Skeletal muscle tissue (tissue), 3 donors: Measurements from ENCODE around the gene SMIM45.
A peak's percentile ranks its signal among the peaks of the same experiment; 100 is the strongest.
"Not testable (repeated sequence)": the region's sequence is repeated elsewhere in the genome, so short reads cannot be mapped to it uniquely, and the experiment has no call there.

Experiments used
- H3K27ac ChIP-seq: one replicate; pipeline ENCODE4 v1.7.0; 2013; ENCODE audit warnings: mild to moderate bottlenecking, low read depth, low read length, inconsistent platforms
- H3K27me3 ChIP-seq, 3 donors: one replicate each; pipeline ENCODE4 v1.7.0; 2013; ENCODE audit warnings: low read length in 3 of 3; ENCODE audit not compliant: control insufficient read depth in 3 of 3, insufficient read depth in 3 of 3
- H3K36me3 ChIP-seq, 3 donors: one replicate each; pipeline ENCODE4 v1.7.0; 2013; ENCODE audit warnings: low read length in 3 of 3; ENCODE audit not compliant: control insufficient read depth in 3 of 3, insufficient read depth in 3 of 3
- H3K4me1 ChIP-seq, 3 donors: one replicate each; pipeline ENCODE4 v1.7.0; 2013; ENCODE audit warnings: low read length in 3 of 3, mild to moderate bottlenecking in 3 of 3; ENCODE audit not compliant: control insufficient read depth in 3 of 3, insufficient read depth in 3 of 3
- H3K4me3 ChIP-seq, 3 donors: one replicate each; pipeline ENCODE4 v1.7.0; 2013; ENCODE audit warnings: low read length in 3 of 3
- H3K9ac ChIP-seq, 3 donors: one replicate each; pipeline ENCODE4 v1.7.0; 2013; ENCODE audit warnings: low read length in 3 of 3, mild to moderate bottlenecking in 3 of 3, moderate library complexity in 2 of 3, low read depth in 1 of 3
- H3K9me3 ChIP-seq, 3 donors: one replicate each; pipeline ENCODE4 v1.7.0; 2013; ENCODE audit warnings: low read length in 3 of 3; ENCODE audit not compliant: control insufficient read depth in 3 of 3
- donor health status: Osteomylitis.

SMIM45 gene

GRCh38 chr22:41935509-41935908, 16.4 kb upstream of the SMIM45 start:
- no peak overlapping the region for H3K9ac ChIP-seq
- no peaks in the 10 kb centered on the region for H3K9me3 ChIP-seq
- H3K27ac ChIP-seq: no peak overlapping the region
- H3K4me1 ChIP-seq: peaks cover 16 to 21% (median 17%) of the 10 kb centered on the region in 3 donors
- no peaks in the 10 kb centered on the region for H3K36me3 ChIP-seq
- no peak overlapping the region for H3K4me3 ChIP-seq
- H3K27me3 ChIP-seq: no peaks in the 10 kb centered on the region

- Histone ChIP-seq H3K27ac (no peak overlapping the region), H3K9ac (no peak overlapping the region), H3K36me3 (no peaks in the 10 kb centered on the region), H3K4me3 (no peak overlapping the region), H3K27me3 (no peaks in the 10 kb centered on the region), H3K9me3 (no peaks in the 10 kb centered on the region), H3K4me1 (peaks cover 22 to 27% (median 23%) of the 10 kb centered on the region in 3 donors)
Measured at GRCh38 chr22:41936894-41937169, 15.1 kb upstream of the SMIM45 start.

- Histone ChIP-seq H3K4me1 (peaks cover 20 to 28% (median 21%) of the 10 kb centered on the region in 3 donors), H3K27me3 (no peaks in the 10 kb centered on the region), H3K36me3 (no peaks in the 10 kb centered on the region), H3K9me3 (no peaks in the 10 kb centered on the region), H3K4me3 (no peak overlapping the region), H3K27ac (peak overlapping the region; percentile 10), H3K9ac (no peak overlapping the region)
Measured at GRCh38 chr22:41939981-41940831, 11.7 kb upstream of the SMIM45 start.

DNA sequence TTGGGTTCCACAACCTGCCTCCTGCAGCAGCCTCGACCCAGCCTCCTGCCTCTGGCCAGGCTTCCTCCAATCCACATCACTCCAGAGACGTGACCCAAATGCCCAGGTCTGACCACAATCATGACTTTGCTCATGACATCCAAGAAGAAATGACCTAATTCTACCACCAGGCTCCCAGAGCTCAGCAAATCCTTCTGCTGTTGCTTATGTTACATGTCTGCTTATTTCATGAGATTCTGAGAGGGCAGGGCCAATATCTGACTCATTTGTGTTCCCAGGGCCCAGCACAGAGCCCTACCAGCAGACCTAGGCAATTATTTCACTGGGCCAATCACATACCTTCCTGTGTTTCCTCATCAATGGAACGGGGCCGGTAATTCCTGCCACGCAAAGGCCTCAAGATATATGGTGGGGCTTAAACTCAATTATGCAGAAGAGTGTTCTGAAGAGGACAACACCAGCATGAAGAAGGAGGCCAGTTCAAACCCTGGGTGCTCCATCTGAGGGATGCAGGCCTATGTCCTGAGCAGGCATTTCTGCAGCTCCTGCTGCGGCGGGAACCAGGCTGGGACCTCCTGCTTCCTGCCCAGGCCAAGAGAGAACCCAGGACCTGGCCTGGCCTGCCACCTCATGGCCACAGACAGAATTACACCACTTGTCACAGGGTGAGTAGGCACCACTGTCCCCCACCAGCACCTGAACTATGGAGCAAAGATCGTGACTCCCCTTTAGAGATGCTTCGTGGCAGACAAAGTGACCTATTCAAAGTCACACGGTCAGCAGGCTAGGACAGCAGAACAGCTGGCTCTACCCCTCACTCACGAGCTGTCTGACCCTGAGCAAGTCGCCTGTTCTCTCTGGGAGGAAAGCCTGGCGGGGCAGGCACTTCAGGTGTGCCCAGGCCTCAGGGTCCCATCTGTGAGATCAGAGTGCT, 10.9 kb upstream of the SMIM45 start:
- peaks cover 20 to 29% (median 24%) of the 10 kb centered on the region in 3 donors for H3K4me1 ChIP-seq
- no peaks in the 10 kb centered on the region for H3K9me3 ChIP-seq
- peak overlapping the region in 1 of 3 donors; percentile 1 for H3K9ac ChIP-seq
- peak overlapping the region; percentile 10 for H3K27ac ChIP-seq
- H3K27me3 ChIP-seq: peaks cover 0 to under 1% (median 0%) of the 10 kb centered on the region in 3 donors
- H3K4me3 ChIP-seq: peak overlapping the region in 1 of 3 donors; percentile 22
- no peaks in the 10 kb centered on the region for H3K36me3 ChIP-seq

- no peak overlapping the region for H3K4me3 ChIP-seq
- H3K36me3 ChIP-seq: no peaks in the 10 kb centered on the region
- H3K9ac ChIP-seq: peak overlapping the region in 2 of 3 donors; percentile 41 to 50
- peaks cover 26 to 36% (median 31%) of the 10 kb centered on the region in 3 donors for H3K4me1 ChIP-seq
- peak overlapping the region; percentile 33 for H3K27ac ChIP-seq
- peaks cover 0 to 4% (median 0%) of the 10 kb centered on the region in 3 donors for H3K27me3 ChIP-seq
- no peaks in the 10 kb centered on the region for H3K9me3 ChIP-seq
Measured at GRCh38 chr22:41943661-41944209, 8.2 kb upstream of the SMIM45 start.

DNA sequence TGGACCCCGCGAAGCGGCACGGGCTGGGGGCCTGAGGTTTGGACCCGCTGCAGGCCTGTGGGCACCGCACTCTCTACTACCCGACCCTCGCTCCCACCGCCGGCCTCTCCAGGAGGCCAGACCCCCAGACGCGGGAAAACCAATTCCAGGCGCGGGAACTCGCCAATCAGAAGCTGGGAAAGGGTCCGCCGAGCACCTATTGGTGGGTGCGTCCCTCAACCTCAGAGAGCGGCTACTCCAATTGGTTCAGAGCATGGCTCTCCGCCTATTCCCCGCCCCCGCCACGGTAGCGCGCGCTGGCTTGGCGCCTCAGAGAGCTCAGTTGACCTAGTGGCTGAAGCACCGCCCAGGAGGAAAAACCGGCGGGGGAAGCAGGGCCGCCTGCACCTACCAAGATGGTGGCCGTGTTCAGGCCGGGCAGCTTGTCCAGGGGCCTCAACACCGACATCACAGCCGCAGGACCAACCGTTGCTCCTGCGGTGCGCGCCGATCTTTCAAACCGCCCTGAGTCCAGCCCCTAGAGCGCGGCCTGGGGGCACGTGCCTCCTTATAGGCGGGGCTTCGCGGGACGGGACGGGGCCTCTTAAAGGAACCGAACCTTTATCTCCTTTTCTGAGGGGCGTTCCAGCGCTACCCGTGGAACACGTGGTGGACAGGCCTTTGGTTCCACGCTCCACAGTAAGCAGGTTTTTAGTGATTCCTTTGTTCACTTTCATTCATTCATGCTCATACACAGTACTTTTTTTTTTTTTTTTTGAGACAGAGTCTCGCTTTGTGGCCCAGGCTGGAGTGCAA, 5.1 kb upstream of the SMIM45 start, which contains the start of gene CENPM:
TSS of gene CENPM (minus strand) at position 524 of the 795 bp plus-strand sequence. CDS start at position 448, 76 bp downstream.
- Histone ChIP-seq H3K27me3 (peaks cover under 1 to 12% (median under 1%) of the 10 kb centered on the region in 3 donors), H3K4me3 (peak within 1 kb of the TSS; percentile 86 to 94 (median 90)), H3K9ac (peak within 1 kb of the TSS; percentile 55 to 76 (median 70)), H3K4me1 (peaks cover 14 to 22% (median 18%) of the 10 kb centered on the region in 3 donors), H3K9me3 (no peaks in the 10 kb centered on the region), H3K27ac (peak within 1 kb of the TSS; percentile 20), H3K36me3 (no peaks in the 10 kb centered on the region)

GRCh38 chr22:41947424-41948080, 4.4 kb upstream of the SMIM45 start:
- Histone ChIP-seq H3K36me3 (no peaks in the 10 kb centered on the region), H3K9ac (peak overlapping the region; percentile 55 to 76 (median 70))

DNA sequence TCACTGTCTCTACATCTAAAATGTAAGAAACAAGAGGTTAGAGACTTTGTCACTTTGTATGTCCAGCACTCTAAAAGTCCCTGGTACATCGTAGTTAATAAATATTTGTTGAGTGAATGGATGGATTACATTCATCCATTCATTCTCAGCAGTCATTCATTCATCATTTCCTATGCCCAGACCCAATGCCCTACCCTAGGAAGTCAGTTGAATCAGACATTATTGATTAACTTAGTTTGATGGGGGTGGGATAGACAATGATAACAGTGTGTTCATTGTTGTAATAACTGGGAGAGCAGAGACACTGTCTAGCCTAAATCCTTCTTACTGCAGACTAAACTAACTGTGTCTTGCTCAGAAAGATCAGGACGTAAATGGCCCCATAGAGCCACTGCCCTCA, 3.8 kb upstream of the SMIM45 start:
- H3K36me3 ChIP-seq: no peaks in the 10 kb centered on the region
- H3K9ac ChIP-seq: no peak overlapping the region
- H3K27ac ChIP-seq: no peak overlapping the region
- H3K27me3 ChIP-seq: peaks cover 3 to 24% (median 10%) of the 10 kb centered on the region in 3 donors
- H3K9me3 ChIP-seq: no peaks in the 10 kb centered on the region
- no peak overlapping the region for H3K4me3 ChIP-seq
- peaks cover 14 to 21% (median 18%) of the 10 kb centered on the region in 3 donors for H3K4me1 ChIP-seq

More at GRCh38 chr22:41947424-41948080, 4.4 kb upstream of the SMIM45 start:
- Histone ChIP-seq H3K4me1 (peaks cover 14 to 22% (median 18%) of the 10 kb centered on the region in 3 donors), H3K27me3 (peaks cover 3 to 20% (median 8%) of the 10 kb centered on the region in 3 donors), H3K27ac (no peak overlapping the region), H3K9me3 (no peaks in the 10 kb centered on the region), H3K4me3 (peak overlapping the region; percentile 86 to 94 (median 90))

GRCh38 chr22:41948928-41949296, 3.0 kb upstream of the SMIM45 start:
- H3K4me1 ChIP-seq: peaks cover 14 to 16% (median 14%) of the 10 kb centered on the region in 3 donors
- not testable (repeated sequence) for H3K9me3 ChIP-seq, H3K36me3 ChIP-seq, H3K27ac ChIP-seq, H3K4me3 ChIP-seq, H3K9ac ChIP-seq
- H3K27me3 ChIP-seq: peaks cover 3 to 26% (median 12%) of the 10 kb centered on the region in 3 donors
